ENCODE results near the gene GAPDH.
"Not testable (repeated sequence)": the region's sequence is repeated elsewhere in the genome, so short reads cannot be mapped to it uniquely, and the experiment has no call there.

GAPDH gene

GRCh38 chr12:6547987-6548386 lies 13.7 kb downstream of the GAPDH start:
- no peak for DNase-seq

GRCh38 chr12:6548556-6548955 lies 14.2 kb downstream of the GAPDH start:
- DNase-seq = no peak

GRCh38 chr12:6548966-6549683 lies 14.8 kb downstream of the GAPDH start:
- no peak for DNase-seq

GRCh38 chr12:6549684-6550151 lies 15.4 kb downstream of the GAPDH start:
- no peak for DNase-seq

- DNase-seq = no peak
Observed at GRCh38 chr12:6550294-6551062, 16.2 kb downstream of the GAPDH start.

- DNase-seq = no peak
Observed at GRCh38 chr12:6551063-6551461, 16.7 kb downstream of the GAPDH start.

- DNase-seq = no peak
Observed at GRCh38 chr12:6551496-6552139, 17.3 kb downstream of the GAPDH start.

- no peak for DNase-seq
Observed at GRCh38 chr12:6552140-6552551, 17.8 kb downstream of the GAPDH start.

- no peak for DNase-seq
Observed at GRCh38 chr12:6553051-6553868, 18.9 kb downstream of the GAPDH start.

- no peak for DNase-seq
Observed at GRCh38 chr12:6554168-6555017, 20.1 kb downstream of the GAPDH start.

- DNase-seq = no peak
Observed at GRCh38 chr12:6555018-6555691, 20.8 kb downstream of the GAPDH start.

- DNase-seq = not testable (repeated sequence)
Observed at GRCh38 chr12:6556496-6556817, 22.1 kb downstream of the GAPDH start.

GRCh38 chr12:6556857-6557256 lies 22.5 kb downstream of the GAPDH start:
- no peak for DNase-seq

- DNase-seq = not testable (repeated sequence)
Observed at GRCh38 chr12:6558014-6558760, 23.9 kb downstream of the GAPDH start.

- DNase-seq = no peak
Observed at GRCh38 chr12:6559500-6559899, 25.2 kb downstream of the GAPDH start.

- DNase-seq = no peak
Observed at GRCh38 chr12:6560501-6561205, 26.3 kb downstream of the GAPDH start.

GRCh38 chr12:6562881-6563280 lies 28.6 kb downstream of the GAPDH start:
- DNase-seq = no peak

- DNase-seq = no peak
Observed at GRCh38 chr12:6563448-6564050, 29.2 kb downstream of the GAPDH start.

- no peak for DNase-seq
Observed at GRCh38 chr12:6567112-6567670, 32.9 kb downstream of the GAPDH start.
